Limb (tissue), 2 donors: ENCODE results near the gene SH3BGRL.
"Not testable (repeated sequence)": the region's sequence is repeated elsewhere in the genome, so short reads cannot be mapped to it uniquely, and the experiment has no call there.

Experiments used
- DNase-seq, 2 donors: peaks; one replicate each; pipeline ENCODE4 v3.0.0-alpha.2; 2016; ENCODE audit errors: extremely low spot score in 2 of 2

Gene SH3BGRL

DNA sequence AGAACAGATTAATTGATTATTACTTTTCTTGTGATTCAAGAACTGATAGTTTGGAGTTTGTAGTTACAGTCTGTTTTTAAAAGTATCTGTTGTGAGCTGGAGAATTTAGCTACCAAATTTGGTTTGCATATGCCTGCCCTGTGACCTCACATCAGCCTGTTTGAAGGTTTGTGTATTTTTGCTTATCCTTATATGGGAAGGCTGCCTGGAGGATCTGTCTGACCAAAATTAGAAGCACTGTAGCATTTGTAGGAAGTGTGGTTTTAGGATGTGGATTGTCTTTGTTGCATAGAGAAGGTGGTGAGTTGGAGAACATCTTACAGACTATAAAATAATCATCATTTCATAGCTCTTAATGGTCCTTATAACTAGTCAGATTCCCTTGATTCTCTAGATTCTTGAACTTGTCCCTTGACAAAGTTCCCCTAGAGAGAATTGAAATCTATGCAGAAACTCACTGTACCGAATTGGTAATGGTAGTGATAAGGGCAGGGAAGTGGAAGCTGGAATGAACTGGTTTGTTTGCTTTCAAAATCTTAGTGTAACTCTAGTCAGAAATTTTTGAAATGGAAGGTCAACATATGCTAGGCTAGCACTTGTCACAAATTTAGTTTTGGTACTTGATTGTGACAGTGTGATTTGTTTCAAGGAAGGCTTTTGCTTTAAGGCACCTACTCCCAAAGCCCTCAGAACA lies 57.3 kb downstream of the SH3BGRL start:
- DNase-seq = no peak

DNA sequence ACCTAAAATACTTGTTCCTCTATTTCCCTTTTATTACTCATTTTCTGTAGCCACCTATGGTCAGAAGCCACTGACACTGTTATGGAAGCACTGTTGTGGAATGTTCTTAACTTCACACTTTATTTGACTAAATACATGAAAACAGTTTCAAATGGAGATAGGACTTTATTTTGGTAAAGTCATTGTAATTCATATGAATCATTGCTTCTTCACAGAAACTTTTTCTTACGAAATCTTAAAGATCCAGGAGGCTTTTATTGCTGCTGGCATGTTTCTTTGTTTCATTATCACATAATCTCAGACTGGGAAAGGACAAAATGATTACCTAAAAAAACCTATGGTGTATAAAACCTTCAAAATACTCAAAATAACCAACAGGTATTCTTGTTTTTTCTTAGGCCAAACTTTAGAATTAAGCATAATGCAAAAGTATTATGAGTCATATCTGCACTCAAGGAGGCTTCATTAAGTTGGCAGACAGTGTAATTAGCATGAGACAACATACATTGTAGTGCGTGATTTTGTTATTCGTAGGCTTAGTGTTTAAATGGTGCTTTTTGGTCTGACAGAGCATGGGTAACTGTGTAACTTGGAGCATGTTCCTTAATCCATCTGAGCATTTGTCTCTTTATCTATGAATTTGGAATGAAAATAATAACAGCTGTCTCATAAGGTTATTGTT lies 58.0 kb downstream of the SH3BGRL start:
- DNase-seq = no peak

GRCh38 chrX:81261576-81261975 lies 59.7 kb downstream of the SH3BGRL start:
- DNase-seq = no peak

DNA sequence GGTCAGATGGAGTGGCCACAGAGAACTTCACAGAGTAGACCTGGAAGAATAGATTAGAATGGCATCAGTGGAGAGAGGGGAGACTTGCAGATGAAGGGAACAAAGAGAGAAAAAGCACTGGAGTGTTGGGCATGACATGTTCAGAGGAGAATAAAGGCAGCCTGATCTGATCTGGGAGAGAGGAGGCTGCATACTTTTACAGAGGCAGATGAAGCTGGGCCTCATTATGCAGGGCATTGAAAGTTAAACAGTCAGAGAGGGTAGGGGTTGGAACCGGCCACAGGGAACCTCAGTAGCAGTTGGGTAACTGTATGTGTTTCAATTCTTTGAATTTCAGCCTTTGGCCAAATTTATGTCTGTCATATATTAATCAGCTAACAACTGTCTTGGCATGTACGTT lies 61.2 kb downstream of the SH3BGRL start:
- no peak for DNase-seq

GRCh38 chrX:81278616-81279015 lies 76.7 kb downstream of the SH3BGRL start:
- no peak for DNase-seq

- DNase-seq = no peak
Observed at GRCh38 chrX:81280148-81280547, 78.2 kb downstream of the SH3BGRL start.

DNA sequence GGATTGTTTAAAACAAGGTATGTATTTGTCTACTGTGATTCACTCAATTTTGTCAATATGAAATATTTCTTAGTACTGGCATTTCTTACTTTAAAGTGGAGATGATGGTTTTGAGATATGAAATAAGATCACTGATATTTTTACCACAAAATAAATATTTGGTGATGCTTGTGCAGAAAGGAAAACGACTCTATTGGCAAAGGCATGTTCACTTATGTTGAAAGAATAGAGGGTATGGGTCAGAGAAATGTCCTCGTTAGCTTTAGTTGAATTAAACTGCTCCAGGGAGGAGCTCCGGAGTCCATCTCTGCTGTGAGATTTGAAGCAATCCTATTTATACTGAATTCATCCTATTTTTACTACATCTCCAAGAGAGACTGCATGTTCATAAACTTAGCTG lies 84.2 kb downstream of the SH3BGRL start:
- no peak for DNase-seq

- DNase-seq = no peak
Observed at GRCh38 chrX:81286608-81287007, 84.7 kb downstream of the SH3BGRL start.

- no peak for DNase-seq
Observed at GRCh38 chrX:81291996-81292395, 90.1 kb downstream of the SH3BGRL start.

- no peak for DNase-seq
Observed at GRCh38 chrX:81294101-81294500, 92.2 kb downstream of the SH3BGRL start.

DNA sequence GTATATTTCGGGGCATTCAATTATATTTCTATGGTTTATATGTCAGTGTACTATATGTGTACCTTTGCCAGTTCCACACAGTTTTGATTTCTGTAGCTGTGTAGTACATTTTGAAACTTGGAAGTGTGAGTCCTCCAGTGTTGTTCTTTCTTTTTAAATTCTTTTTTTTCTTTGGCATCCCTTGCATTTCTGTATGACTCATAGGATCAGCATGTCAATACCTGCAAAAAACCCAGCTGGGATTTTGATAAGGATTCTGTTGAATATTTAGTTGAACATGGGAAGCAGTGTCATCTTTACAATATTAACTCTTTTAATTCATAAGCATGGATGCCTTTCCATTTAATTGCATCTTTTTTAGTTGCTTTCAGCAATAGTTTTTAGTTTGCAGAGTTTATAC lies 100.0 kb downstream of the SH3BGRL start:
- DNase-seq = no peak

DNA sequence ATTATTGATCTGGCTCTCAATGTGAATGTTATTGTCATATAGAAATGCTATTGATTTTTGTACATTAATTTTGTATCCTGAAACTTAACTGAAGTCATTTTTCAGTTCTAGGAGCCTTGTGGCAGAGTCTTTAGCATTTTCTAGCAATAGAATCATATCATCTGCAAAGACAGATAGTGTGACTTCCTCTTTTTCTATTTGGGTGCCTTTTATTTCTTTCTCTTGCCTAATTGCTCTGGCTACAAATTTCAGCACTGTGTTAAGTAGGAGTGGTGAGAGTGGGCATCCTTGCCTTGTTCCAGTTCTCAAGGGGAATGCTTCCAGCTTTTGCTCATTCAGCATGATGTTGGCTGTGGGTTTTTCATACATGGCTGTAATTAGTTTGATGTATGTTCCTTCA lies 102.7 kb downstream of the SH3BGRL start:
- DNase-seq = no peak

GRCh38 chrX:81305240-81305639 lies 103.3 kb downstream of the SH3BGRL start:
- no peak for DNase-seq

- no peak for DNase-seq
Observed at GRCh38 chrX:81308086-81308829, 106.4 kb downstream of the SH3BGRL start.

GRCh38 chrX:81316163-81316562 lies 114.3 kb downstream of the SH3BGRL start:
- DNase-seq = no peak

DNA sequence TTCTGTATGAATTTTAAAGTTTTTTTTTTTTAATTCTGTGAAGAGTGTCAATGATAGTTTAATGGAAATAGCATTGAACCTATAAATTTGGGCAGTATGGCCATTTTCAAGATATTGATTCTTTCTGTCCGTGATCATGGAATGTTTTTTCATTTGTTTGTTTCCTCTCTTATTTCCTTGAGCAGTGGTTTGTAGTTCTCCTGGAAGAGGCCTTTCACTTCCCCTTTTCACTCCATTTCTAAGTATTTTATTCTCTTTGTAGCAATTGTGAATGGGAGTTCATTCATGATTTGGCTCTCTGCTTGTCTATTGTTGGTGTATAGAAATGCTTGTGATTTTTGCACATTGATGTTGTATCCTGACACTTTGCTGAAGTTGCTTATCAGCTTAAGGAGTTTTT lies 129.8 kb downstream of the SH3BGRL start:
- DNase-seq = not testable (repeated sequence)

DNA sequence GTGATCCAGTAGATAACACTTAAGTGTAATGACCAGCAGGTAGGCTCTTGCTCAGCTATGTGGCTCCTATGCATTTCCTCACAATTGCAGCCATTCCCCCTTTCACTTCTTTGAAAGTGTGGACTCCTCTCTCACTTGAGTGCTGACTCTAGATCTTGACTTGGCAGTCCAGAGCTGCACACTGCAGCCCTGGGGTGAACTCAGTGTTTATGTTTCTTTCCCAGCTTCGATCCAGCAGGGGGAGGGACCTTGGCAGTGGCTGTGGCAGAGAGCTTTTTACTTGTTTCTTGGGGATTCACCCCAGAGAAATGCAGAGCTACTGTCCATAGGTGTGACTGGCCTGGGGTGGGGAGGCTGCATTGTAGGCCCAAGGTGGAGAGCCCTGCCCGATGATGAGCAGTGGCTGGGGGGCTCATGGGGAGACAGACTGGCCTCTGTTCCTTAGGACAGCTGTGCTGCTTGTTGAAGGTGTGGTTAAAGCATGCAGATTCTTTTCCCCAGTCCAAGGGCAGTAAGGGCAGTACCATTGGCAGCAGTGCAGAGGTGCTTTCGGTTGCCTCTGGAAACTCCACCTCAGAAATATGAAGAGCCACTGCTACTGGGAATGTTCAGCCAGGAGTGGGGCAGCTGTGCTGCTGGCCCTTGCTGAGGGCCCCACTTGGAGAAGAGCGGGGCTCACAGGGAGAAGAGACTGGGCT lies 134.7 kb downstream of the SH3BGRL start:
- no peak for DNase-seq

- no peak for DNase-seq
Observed at GRCh38 chrX:81337805-81338204, 135.9 kb downstream of the SH3BGRL start.

DNA sequence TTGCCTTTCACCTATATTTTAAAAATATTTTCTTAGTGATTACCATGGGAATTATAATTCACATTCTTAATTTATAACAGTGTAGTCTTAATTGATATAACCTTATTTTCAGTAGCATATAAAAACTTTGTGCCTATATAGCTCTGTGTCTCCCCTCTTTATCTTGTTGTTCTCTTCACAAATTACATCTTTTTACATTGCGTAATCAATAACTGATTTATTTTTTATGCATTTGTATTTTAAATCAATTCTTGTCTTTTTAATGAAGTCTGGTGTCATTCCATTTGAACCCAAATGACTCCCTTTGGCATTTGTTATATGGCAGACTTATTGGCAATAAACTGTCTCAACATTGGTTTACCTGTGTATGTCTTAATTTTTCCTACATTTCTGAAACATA lies 137.0 kb downstream of the SH3BGRL start:
- DNase-seq = no peak

- not testable (repeated sequence) for DNase-seq
Observed at GRCh38 chrX:81345296-81345695, 143.4 kb downstream of the SH3BGRL start.
